Measurements from ENCODE around the gene CLIP1. TPM values are rescaled to one million over a fixed set of nuclear protein-coding genes. Genes with fewer than 3 reads are reported as not detected.
A peak's percentile ranks its signal among the peaks of the same experiment; 100 is the strongest.

Gene CLIP1
- total RNA-seq, 2 experiments from 2014 or later, result 52.0 to 54.9 TPM

DNA sequence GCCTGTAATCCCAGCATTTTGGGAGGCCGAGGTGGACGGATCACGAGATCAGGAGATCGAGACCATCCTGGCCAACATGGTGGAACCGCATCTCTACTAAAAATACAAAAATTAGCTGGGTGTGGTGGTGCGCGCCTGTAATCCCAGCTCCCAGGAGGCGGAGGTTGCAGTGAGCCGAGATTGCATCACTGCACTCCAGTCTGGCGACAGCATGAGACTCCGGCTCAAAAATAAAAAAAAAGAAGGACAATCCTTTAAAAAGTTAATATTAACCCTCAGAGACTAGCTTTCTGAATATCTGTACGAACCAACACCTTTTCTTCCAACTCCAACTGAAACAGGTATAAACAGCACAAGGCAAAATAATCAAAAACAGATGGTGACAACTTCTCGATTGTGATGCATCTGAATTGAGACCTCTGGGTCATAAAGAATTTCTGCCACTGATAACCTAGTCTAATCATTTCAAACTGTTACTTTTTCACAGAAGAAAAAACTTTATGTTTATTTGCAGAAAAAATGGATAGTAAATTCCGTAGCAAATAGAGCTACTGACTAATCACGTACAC, 27.8 kb downstream of the CLIP1 start:
- no peak overlapping the region for H3K4me3 Mint-ChIP-seq
- DNase-seq, result no peak
- no peak overlapping the region for H3K27ac ChIP-seq (ENCODE audit: low read depth in 1 of 2, low read length in 2 of 2)
- ChIA-PET CTCF (interaction anchor here (1.0 kb wide), 1 partner anchor 16 kb away, joined by 3 read pairs; no protein-coding TSS in a partner anchor), POLR2A (interaction anchor here (1.2 kb wide), 1 partner anchor 105 kb away, joined by 3 read pairs; no protein-coding TSS in a partner anchor)
- H3K9me3 Mint-ChIP-seq, result no peaks in the 10 kb centered on the region
- H3K27me3 ChIP-seq (ENCODE audit: control insufficient read depth in 1 of 2, insufficient read depth in 2 of 2, low read length in 2 of 2), result no peaks in the 10 kb centered on the region
- peaks cover 17% of the 10 kb centered on the region for H3K4me1 ChIP-seq (ENCODE audit: insufficient read depth, low read length)
- H3K36me3 Mint-ChIP-seq (ENCODE audit: low read depth), result peaks cover 6% of the 10 kb centered on the region
- intact Hi-C loops (cut with DNase I, micrococcal nuclease), result loop anchor here (5.0 to 10.0 kb wide), 3 partner anchors 58 to 360 kb away; partner anchors contain the start of gene DENR (in 2 of the 2)
- no peak overlapping the region for H3K4me3 ChIP-seq (ENCODE audit: low read length)
- ATAC-seq (ENCODE audit: poor library complexity), result no peak
- no peaks in the 10 kb centered on the region for H3K9me3 ChIP-seq (ENCODE audit: control insufficient read depth in 1 of 2, insufficient read depth in 1 of 2, low read length in 2 of 2)
- no peaks in the 10 kb centered on the region for H3K36me3 ChIP-seq (ENCODE audit: insufficient read depth, low read length)
- H3K27ac Mint-ChIP-seq, result peak overlapping the region; percentile 92
- no peaks in the 10 kb centered on the region for H3K27me3 Mint-ChIP-seq
- no peak for TF ChIP-seq CTCF (IDR thresholded peaks at IDR 0.05)
- peaks cover 37% of the 10 kb centered on the region for H3K4me1 Mint-ChIP-seq (ENCODE audit: low read depth)

DNA sequence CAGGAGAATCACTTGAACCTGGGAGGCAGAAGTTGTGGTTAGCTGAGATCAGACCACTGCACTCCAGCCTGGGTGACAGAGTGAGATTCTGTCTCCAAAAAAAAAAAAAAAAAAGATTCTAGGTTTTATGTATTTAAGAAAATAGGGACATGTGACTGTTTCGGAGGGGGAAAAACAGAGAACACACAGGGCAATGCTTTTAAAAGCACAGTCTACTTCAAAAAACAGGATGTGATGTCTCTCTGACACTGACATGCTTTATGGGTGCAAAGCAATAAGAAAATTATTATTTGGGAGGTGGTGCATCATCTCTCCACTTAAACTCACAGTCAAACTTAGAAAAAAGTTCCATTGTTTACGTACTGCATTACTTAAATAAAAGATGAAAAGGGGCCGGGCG, 28.7 kb downstream of the CLIP1 start:
- ATAC-seq (ENCODE audit: poor library complexity) (peak; percentile 96), DNase-seq (peak in 6 of 14 experiments; percentile 5 to 72 (median 37))
- Histone ChIP-seq H3K9me3 (ENCODE audit: control insufficient read depth in 1 of 2, insufficient read depth in 1 of 2, low read length in 2 of 2) (no peaks in the 10 kb centered on the region), H3K4me3 (ENCODE audit: low read length) (no peak overlapping the region), H3K4me1 (ENCODE audit: insufficient read depth, low read length) (peaks cover 11% of the 10 kb centered on the region), H3K27me3 (ENCODE audit: control insufficient read depth in 1 of 2, insufficient read depth in 2 of 2, low read length in 2 of 2) (no peaks in the 10 kb centered on the region), H3K36me3 (ENCODE audit: insufficient read depth, low read length) (no peaks in the 10 kb centered on the region), H3K27ac (ENCODE audit: low read depth in 1 of 2, low read length in 2 of 2) (peak overlapping the region; percentile 29 to 48)
- no peaks in the 10 kb centered on the region for H3K27me3 Mint-ChIP-seq
- H3K27ac Mint-ChIP-seq, result peak overlapping the region; percentile 92
- TF ChIP-seq CTCF (IDR thresholded peaks at IDR 0.05), result no peak
- no peaks in the 10 kb centered on the region for H3K36me3 Mint-ChIP-seq (ENCODE audit: low read depth)
- H3K9me3 Mint-ChIP-seq, result no peaks in the 10 kb centered on the region
- H3K4me3 Mint-ChIP-seq, result peak overlapping the region; percentile 35
- intact Hi-C loops (cut with DNase I, micrococcal nuclease), result loop anchor here in 1 of 2 experiments (10.0 kb wide), 1 partner anchor 361 kb away; the partner anchor contains the start of gene DENR
- ChIA-PET CTCF (interaction anchor here (0.6 kb wide), 1 partner anchor 16 kb away, joined by 3 read pairs; no protein-coding TSS in a partner anchor), POLR2A (no interaction called here)
- H3K4me1 Mint-ChIP-seq (ENCODE audit: low read depth), result peaks cover 33% of the 10 kb centered on the region

GRCh38 chr12:122392411-122392810, 30.1 kb downstream of the CLIP1 start:
- ATAC-seq (ENCODE audit: poor library complexity) (no peak), DNase-seq (no peak)
- Histone ChIP-seq H3K4me1 (ENCODE audit: insufficient read depth, low read length) (peaks cover 11% of the 10 kb centered on the region), H3K27me3 (ENCODE audit: control insufficient read depth in 1 of 2, insufficient read depth in 2 of 2, low read length in 2 of 2) (no peaks in the 10 kb centered on the region), H3K27ac (ENCODE audit: low read depth in 1 of 2, low read length in 2 of 2) (no peak overlapping the region), H3K9me3 (ENCODE audit: control insufficient read depth in 1 of 2, insufficient read depth in 1 of 2, low read length in 2 of 2) (no peaks in the 10 kb centered on the region), H3K4me3 (ENCODE audit: low read length) (no peak overlapping the region), H3K36me3 (ENCODE audit: insufficient read depth, low read length) (no peaks in the 10 kb centered on the region)
- H3K36me3 Mint-ChIP-seq (ENCODE audit: low read depth), result no peaks in the 10 kb centered on the region
- H3K4me1 Mint-ChIP-seq (ENCODE audit: low read depth), result peaks cover 35% of the 10 kb centered on the region
- TF ChIP-seq CTCF (IDR thresholded peaks at IDR 0.05), result no peak
- intact Hi-C loops (cut with DNase I, micrococcal nuclease), result loop anchor here in 1 of 2 experiments (10.0 kb wide), 1 partner anchor 362 kb away; the partner anchor contains the start of gene DENR
- ChIA-PET POLR2A (no interaction called here), CTCF (no interaction called here)
- peak overlapping the region; percentile 92 for H3K27ac Mint-ChIP-seq
- H3K27me3 Mint-ChIP-seq, result no peaks in the 10 kb centered on the region
- no peaks in the 10 kb centered on the region for H3K9me3 Mint-ChIP-seq
- H3K4me3 Mint-ChIP-seq, result no peak overlapping the region

All from CD4-positive, alpha-beta T cell (primary cell).